GM18498 (cell line): ENCODE results near the gene LRFN2.

Source experiments
- ATAC-seq: cut with Tn5 transposase; IDR thresholded peaks from one replicate; pipeline ENCODE4 v1.9.1; 2021; ENCODE audit warnings: mild to moderate bottlenecking, moderate library complexity; ENCODE audit not compliant: unreplicated experiment

Gene LRFN2

GRCh38 chr6:40479706-40480105, 107.5 kb downstream of the LRFN2 start:
- no peak for ATAC-seq

- no peak for ATAC-seq
Measured at GRCh38 chr6:40477246-40478126, 109.7 kb downstream of the LRFN2 start.

- ATAC-seq: no peak
Measured at GRCh38 chr6:40476673-40477072, 110.5 kb downstream of the LRFN2 start.

GRCh38 chr6:40474937-40475336, 112.2 kb downstream of the LRFN2 start:
- ATAC-seq: no peak

- ATAC-seq: no peak
Measured at GRCh38 chr6:40473026-40473425, 114.1 kb downstream of the LRFN2 start.

GRCh38 chr6:40472353-40472752, 114.8 kb downstream of the LRFN2 start:
- ATAC-seq: no peak

GRCh38 chr6:40471243-40471642, 115.9 kb downstream of the LRFN2 start:
- ATAC-seq: no peak

GRCh38 chr6:40469323-40469722, 117.8 kb downstream of the LRFN2 start:
- ATAC-seq: no peak

- no peak for ATAC-seq
Measured at GRCh38 chr6:40466986-40467539, 120.1 kb downstream of the LRFN2 start.

- ATAC-seq: no peak
Measured at GRCh38 chr6:40461643-40462042, 125.5 kb downstream of the LRFN2 start.

- no peak for ATAC-seq
Measured at GRCh38 chr6:40460380-40460779, 126.8 kb downstream of the LRFN2 start.

- ATAC-seq: no peak
Measured at GRCh38 chr6:40457261-40457660, 129.9 kb downstream of the LRFN2 start.

GRCh38 chr6:40456390-40457013, 130.7 kb downstream of the LRFN2 start:
- no peak for ATAC-seq

GRCh38 chr6:40455686-40456389, 131.3 kb downstream of the LRFN2 start:
- ATAC-seq: no peak

GRCh38 chr6:40450483-40450882, 136.7 kb downstream of the LRFN2 start:
- ATAC-seq: no peak

- ATAC-seq: no peak
Measured at GRCh38 chr6:40444811-40445210, 142.4 kb downstream of the LRFN2 start.

GRCh38 chr6:40444312-40444711, 142.9 kb downstream of the LRFN2 start:
- ATAC-seq: no peak

GRCh38 chr6:40443842-40444241, 143.3 kb downstream of the LRFN2 start:
- no peak for ATAC-seq

- ATAC-seq: no peak
Measured at GRCh38 chr6:40442591-40442990, 144.6 kb downstream of the LRFN2 start.

GRCh38 chr6:40441150-40441549, 146.0 kb downstream of the LRFN2 start:
- ATAC-seq: no peak

- no peak for ATAC-seq
Measured at GRCh38 chr6:40440053-40440452, 147.1 kb downstream of the LRFN2 start.
